Suprapubic skin (tissue), 3 donors: ENCODE measurements around the gene RABEP1.

ENCODE experiments used
- CTCF ChIP-seq, 2 donors: fragments of 200-600 bp in 1 of 2; fragments of 450-650 bp in 1 of 2; sonication (generic) in 1 of 2; IDR thresholded peaks; one replicate each; pipeline ENCODE4 v1.5.1; 2016 to 2019; ENCODE audit warnings: antibody characterized with exemption in 2 of 2, mild to moderate bottlenecking in 1 of 2, moderate library complexity in 1 of 2
- EP300 ChIP-seq: sonication (generic); formaldehyde crosslinking; IDR thresholded peaks from one replicate; pipeline ENCODE4 v1.6.1; 2017; ENCODE audit warnings: antibody characterized with exemption
- POLR2A ChIP-seq, 2 donors: fragments of 450-650 bp; IDR thresholded peaks; one replicate each; pipeline ENCODE4 v1.6.1; 2017; ENCODE audit warnings: antibody characterized with exemption in 2 of 2, mild to moderate bottlenecking in 2 of 2, moderate library complexity in 2 of 2

DNA sequence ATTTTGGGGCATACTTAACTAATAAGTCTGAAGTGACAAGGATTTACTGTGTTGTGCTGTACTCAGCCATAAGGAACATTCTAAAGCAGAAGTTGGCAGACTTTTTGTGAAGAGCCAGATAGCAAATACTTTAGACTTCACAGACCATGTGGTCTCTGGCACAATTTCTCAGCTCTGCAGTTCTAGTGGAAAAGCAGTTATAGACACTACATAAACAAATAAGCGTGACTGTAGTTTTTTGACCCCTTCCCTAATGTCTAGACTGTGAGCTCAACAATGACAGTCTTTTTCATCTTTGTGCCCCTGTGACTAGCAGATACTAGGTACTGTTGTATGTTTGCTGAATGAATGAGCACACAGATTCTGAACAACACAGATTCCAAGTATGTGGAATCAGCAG lies 142.8 kb downstream of the RABEP1 start:
- no peak for TF ChIP-seq CTCF (IDR thresholded peaks at IDR 0.05)
- no peak for TF ChIP-seq POLR2A (IDR thresholded peaks at IDR 0.05)
- no peak for TF ChIP-seq EP300
